ENCODE results near the gene JPH3. TPM values are rescaled to one million over a fixed set of nuclear protein-coding genes. Genes with fewer than 3 reads are reported as not detected.
"Not testable (repeated sequence)": the region's sequence is repeated elsewhere in the genome, so short reads cannot be mapped to it uniquely, and the experiment has no call there.

Gene JPH3
- polyA plus RNA-seq, 3 donors, result not detected

DNA sequence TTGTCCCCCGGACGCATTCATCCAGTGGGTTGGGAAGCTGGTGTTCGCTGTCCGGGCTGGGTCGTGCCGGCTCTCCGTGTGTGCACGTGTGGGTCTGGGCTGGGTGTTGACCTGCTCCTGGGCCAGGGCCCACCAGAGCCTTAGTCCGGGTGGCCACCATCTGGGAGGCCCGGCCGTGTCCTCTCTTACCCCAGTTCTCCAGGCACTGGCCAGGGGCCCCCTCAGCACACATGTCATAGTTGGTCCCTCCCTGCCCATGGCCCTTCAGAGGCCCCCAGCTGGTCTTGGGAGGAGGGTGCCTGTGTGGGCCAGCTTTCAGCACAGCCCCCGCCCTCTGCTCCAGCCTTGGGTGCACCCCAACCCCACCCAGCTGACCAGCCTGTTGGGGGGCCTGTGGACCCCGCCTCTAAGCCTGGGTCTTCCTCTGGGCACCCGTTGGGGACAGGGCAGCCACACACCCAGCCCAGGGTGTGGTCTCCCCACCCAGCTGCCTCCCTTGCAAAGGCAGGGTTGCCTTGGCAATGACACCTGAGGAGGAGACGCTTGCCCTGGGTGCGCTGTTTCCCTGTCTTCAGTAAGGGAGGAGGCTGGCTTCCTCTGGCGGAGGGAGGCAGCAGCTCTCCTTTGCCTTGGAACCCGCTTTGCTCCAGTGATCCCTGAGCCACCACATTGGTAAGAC, 77.4 kb downstream of the JPH3 start:
- WGBS (ENCODE audit: insufficient coverage), result 95% methylated on average over 16 of the region's 18 CpGs
- no peaks in the 10 kb centered on the region for H4K20me1 ChIP-seq (ENCODE audit: insufficient read depth, low read length)
- H3K4me2 ChIP-seq (replicated peaks; ENCODE audit: extremely low read depth, low read length, poor library complexity, severe bottlenecking), result no peak overlapping the region
- Mint-ChIP-seq H3K9me3 (no peaks in the 10 kb centered on the region), H3K36me3 (no peaks in the 10 kb centered on the region), H3K4me3 (peak overlapping the region in 1 of 2 donors; percentile 16), H3K4me1 (peaks cover 15% of the 10 kb centered on the region), H3K27me3 (ENCODE audit: low read depth in 3 of 3) (peaks cover 0 to 4% (median 3%) of the 10 kb centered on the region in 3 donors), H3K27ac (no peak overlapping the region)
- peaks cover 7 to 13% of the 10 kb centered on the region in 2 donors for H3K4me1 ChIP-seq (ENCODE audit: control insufficient read depth in 1 of 2, insufficient read depth in 2 of 2, low read length in 2 of 2)
- no peaks in the 10 kb centered on the region for H3K79me2 ChIP-seq (ENCODE audit: insufficient read depth, low read length)
- intact Hi-C loops (cut with micrococcal nuclease), result no loop called here
- H3K36me3 ChIP-seq (replicated peaks in 1 of 2; ENCODE audit: control insufficient read depth in 1 of 2, insufficient read depth in 2 of 2, low read length in 2 of 2), result no peaks in the 10 kb centered on the region
- no peak overlapping the region for H3K9ac ChIP-seq (ENCODE audit: insufficient read depth, low read length, poor library complexity, severe bottlenecking)
- H3K27me3 ChIP-seq (ENCODE audit: control insufficient read depth in 2 of 2, insufficient read depth in 2 of 2, low read length in 2 of 2), result no peaks in the 10 kb centered on the region
- H2AFZ ChIP-seq (ENCODE audit: insufficient read depth, low read depth, low read length, poor library complexity, severe bottlenecking), result no peak overlapping the region
- TF ChIP-seq, protein P1, sequence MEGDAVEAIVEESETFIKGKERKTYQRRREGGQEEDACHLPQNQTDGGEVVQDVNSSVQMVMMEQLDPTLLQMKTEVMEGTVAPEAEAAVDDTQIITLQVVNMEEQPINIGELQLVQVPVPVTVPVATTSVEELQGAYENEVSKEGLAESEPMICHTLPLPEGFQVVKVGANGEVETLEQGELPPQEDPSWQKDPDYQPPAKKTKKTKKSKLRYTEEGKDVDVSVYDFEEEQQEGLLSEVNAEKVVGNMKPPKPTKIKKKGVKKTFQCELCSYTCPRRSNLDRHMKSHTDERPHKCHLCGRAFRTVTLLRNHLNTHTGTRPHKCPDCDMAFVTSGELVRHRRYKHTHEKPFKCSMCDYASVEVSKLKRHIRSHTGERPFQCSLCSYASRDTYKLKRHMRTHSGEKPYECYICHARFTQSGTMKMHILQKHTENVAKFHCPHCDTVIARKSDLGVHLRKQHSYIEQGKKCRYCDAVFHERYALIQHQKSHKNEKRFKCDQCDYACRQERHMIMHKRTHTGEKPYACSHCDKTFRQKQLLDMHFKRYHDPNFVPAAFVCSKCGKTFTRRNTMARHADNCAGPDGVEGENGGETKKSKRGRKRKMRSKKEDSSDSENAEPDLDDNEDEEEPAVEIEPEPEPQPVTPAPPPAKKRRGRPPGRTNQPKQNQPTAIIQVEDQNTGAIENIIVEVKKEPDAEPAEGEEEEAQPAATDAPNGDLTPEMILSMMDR (IDR thresholded peaks at IDR 0.05), result no peak
- no peak overlapping the region for H3K27ac ChIP-seq (ENCODE audit: low read depth in 1 of 2, low read length in 2 of 2)
- H3K4me3 ChIP-seq (replicated peaks in 1 of 3; ENCODE audit: low read depth in 2 of 3, low read length in 3 of 3), result no peak overlapping the region
- no peak for DNase-seq
- H3K9me3 ChIP-seq (replicated peaks in 1 of 2; ENCODE audit: control insufficient read depth in 1 of 2, insufficient read depth in 1 of 2, low read length in 2 of 2), result no peaks in the 10 kb centered on the region

DNA sequence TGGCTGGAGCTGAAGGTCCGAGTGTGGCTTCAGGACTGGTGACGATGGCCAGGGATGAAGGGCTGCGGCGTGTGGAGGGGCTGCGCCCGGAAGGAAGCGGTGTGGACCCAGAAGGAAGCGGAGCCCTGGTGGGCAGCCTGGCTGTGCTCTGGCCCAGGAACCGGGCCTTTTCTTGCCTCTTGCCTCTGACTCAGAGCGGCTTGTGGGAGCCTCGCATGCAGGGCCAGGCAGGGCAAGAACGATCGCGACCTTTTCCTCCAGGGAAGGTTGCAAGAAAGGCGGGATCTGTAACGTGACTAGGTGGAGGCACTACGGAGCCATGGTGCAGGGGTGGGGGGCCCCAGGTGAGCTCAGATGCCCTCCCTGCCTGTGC, 78.0 kb downstream of the JPH3 start:
- no peak overlapping the region for H3K9ac ChIP-seq (ENCODE audit: insufficient read depth, low read length, poor library complexity, severe bottlenecking)
- H3K27me3 ChIP-seq (ENCODE audit: control insufficient read depth in 2 of 2, insufficient read depth in 2 of 2, low read length in 2 of 2), result no peaks in the 10 kb centered on the region
- no peak overlapping the region for H3K4me3 ChIP-seq (replicated peaks in 1 of 3; ENCODE audit: low read depth in 2 of 3, low read length in 3 of 3)
- no peak overlapping the region for H3K4me2 ChIP-seq (replicated peaks; ENCODE audit: extremely low read depth, low read length, poor library complexity, severe bottlenecking)
- no peaks in the 10 kb centered on the region for H3K9me3 ChIP-seq (replicated peaks in 1 of 2; ENCODE audit: control insufficient read depth in 1 of 2, insufficient read depth in 1 of 2, low read length in 2 of 2)
- no peaks in the 10 kb centered on the region for H4K20me1 ChIP-seq (ENCODE audit: insufficient read depth, low read length)
- TF ChIP-seq, protein P1 (IDR thresholded peaks at IDR 0.05), result no peak
- no peak overlapping the region for H3K27ac ChIP-seq (ENCODE audit: low read depth in 1 of 2, low read length in 2 of 2)
- no peaks in the 10 kb centered on the region for H3K79me2 ChIP-seq (ENCODE audit: insufficient read depth, low read length)
- intact Hi-C loops (cut with micrococcal nuclease), result no loop called here
- H2AFZ ChIP-seq (ENCODE audit: insufficient read depth, low read depth, low read length, poor library complexity, severe bottlenecking), result no peak overlapping the region
- Mint-ChIP-seq H3K4me1 (peaks cover 12% of the 10 kb centered on the region), H3K4me3 (no peak overlapping the region), H3K9me3 (no peaks in the 10 kb centered on the region), H3K27ac (no peak overlapping the region), H3K27me3 (ENCODE audit: low read depth in 3 of 3) (peaks cover 0 to 4% (median 3%) of the 10 kb centered on the region in 3 donors), H3K36me3 (no peaks in the 10 kb centered on the region)
- no peak for DNase-seq
- H3K4me1 ChIP-seq (ENCODE audit: control insufficient read depth in 1 of 2, insufficient read depth in 2 of 2, low read length in 2 of 2), result peaks cover 7 to 11% of the 10 kb centered on the region in 2 donors
- H3K36me3 ChIP-seq (replicated peaks in 1 of 2; ENCODE audit: control insufficient read depth in 1 of 2, insufficient read depth in 2 of 2, low read length in 2 of 2), result no peaks in the 10 kb centered on the region
- 87% methylated on average over 17 of the region's 17 CpGs for WGBS (ENCODE audit: insufficient coverage)

DNA sequence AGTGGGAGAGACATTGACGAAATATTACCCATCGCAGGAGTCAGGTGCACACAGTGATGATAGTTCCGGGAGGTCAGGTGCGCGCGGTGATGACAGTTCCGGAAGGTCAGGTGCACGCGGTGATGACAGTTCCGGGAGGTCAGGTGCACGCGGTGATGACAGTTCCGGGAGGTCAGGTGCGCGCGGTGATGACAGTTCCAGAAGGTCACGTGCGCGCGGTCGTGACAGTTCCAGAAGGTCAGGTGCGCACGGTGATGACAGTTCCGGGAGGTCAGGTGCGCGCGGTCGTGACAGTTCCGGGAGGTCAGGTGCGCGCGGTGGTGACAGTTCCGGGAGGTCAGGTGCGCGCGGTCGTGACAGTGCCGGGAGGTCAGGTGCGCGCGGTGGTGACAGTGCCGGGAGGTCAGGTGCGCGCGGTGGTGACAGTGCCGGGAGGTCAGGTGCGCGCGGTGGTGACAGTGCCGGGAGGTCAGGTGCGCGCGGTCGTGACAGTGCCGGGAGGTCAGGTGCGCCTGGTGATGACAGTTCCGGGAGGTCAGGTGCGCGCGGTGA, 78.8 kb downstream of the JPH3 start:
- H3K9me3 ChIP-seq (replicated peaks in 1 of 2; ENCODE audit: control insufficient read depth in 1 of 2, insufficient read depth in 1 of 2, low read length in 2 of 2); H3K4me2 ChIP-seq (replicated peaks; ENCODE audit: extremely low read depth, low read length, poor library complexity, severe bottlenecking); H3K36me3 ChIP-seq (replicated peaks in 1 of 2; ENCODE audit: control insufficient read depth in 1 of 2, insufficient read depth in 2 of 2, low read length in 2 of 2); H3K27me3 ChIP-seq (ENCODE audit: control insufficient read depth in 2 of 2, insufficient read depth in 2 of 2, low read length in 2 of 2); H4K20me1 ChIP-seq (ENCODE audit: insufficient read depth, low read length); H3K4me1 Mint-ChIP-seq; intact Hi-C loops (cut with micrococcal nuclease); H3K4me3 Mint-ChIP-seq; H3K27ac ChIP-seq (ENCODE audit: low read depth in 1 of 2, low read length in 2 of 2); H3K27me3 Mint-ChIP-seq (ENCODE audit: low read depth in 3 of 3); H3K36me3 Mint-ChIP-seq; H3K79me2 ChIP-seq (ENCODE audit: insufficient read depth, low read length); H3K4me3 ChIP-seq (replicated peaks in 1 of 3; ENCODE audit: low read depth in 2 of 3, low read length in 3 of 3); H3K9me3 Mint-ChIP-seq; H2AFZ ChIP-seq (ENCODE audit: insufficient read depth, low read depth, low read length, poor library complexity, severe bottlenecking); H3K4me1 ChIP-seq (ENCODE audit: control insufficient read depth in 1 of 2, insufficient read depth in 2 of 2, low read length in 2 of 2); H3K9ac ChIP-seq (ENCODE audit: insufficient read depth, low read length, poor library complexity, severe bottlenecking); DNase-seq: not testable (repeated sequence)
- H3K27ac Mint-ChIP-seq, result peak overlapping the region in 1 of 7 donors; percentile 6
- 93% methylated on average over 57 of the region's 60 CpGs for WGBS (ENCODE audit: insufficient coverage)
